ENCODE data around the gene GLIPR2.

DNA sequence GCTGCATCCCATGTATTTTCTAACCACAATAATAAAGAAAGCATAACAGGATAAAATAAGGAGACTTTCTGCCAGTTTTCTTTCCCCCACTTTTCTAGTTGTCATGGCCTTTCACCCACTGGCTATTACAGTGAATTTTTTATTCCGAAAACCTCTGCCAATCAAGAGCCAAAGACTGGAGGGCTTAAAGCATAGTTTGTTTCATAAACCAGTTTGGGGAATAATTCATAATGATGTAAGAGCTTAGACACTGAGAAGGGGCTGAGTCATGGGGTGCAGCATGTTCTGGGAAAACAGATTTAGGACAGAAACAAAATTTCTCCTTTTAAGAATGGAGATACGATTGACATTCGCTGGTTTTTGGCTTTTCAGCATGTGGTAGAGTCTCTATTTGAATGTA is 4.4 kb upstream of the GLIPR2 start:
- TF ChIP-seq EP300 (IDR thresholded peaks at IDR 0.05) (no peak), POLR2AphosphoS5 (IDR thresholded peaks at IDR 0.05) (peak; percentile 24)
